ENCODE measurements around the gene SORBS1. TPM values are rescaled to one million over a fixed set of nuclear protein-coding genes. Genes with fewer than 3 reads are reported as not detected.

SORBS1 gene
- total RNA-seq, 4 donors from 2014 or later = 23.3 to 359 (median 72.2) TPM

DNA sequence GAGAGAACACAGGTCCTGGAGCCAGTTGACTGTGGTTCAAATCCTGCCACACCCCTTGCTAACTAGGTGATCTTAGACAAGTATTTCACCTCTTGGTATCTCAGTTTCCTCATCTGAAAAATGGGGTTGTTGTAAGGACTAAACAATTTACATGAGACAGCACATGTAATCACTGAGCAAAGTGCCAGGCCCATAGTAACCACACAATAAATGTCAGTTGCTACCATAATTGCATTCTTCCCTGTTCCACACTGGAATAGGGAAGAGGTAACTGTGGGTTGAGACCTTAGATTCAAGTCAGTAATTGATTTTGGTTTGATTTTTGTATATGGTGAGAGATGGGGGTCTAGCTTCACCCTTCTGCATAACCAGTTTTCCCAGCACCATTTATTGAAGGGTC is 179.0 kb downstream of the SORBS1 start:
- H3K4me1 ChIP-seq = peaks cover 0 to 23% (median 5%) of the 10 kb centered on the region in 3 donors
- intact Hi-C loops (cut with DNase I) = no loop called here
- DNase-seq = no peak

GRCh38 chr10:95377950-95378349 is 183.2 kb downstream of the SORBS1 start:
- H3K27me3 ChIP-seq = no peaks in the 10 kb centered on the region
- intact Hi-C loops (cut with DNase I) = no loop called here
- 48 to 53% methylated on average over 2 of the region's 2 CpGs for WGBS, 2 donors
- peak overlapping the region in 3 of 4 donors; percentile 22 to 65 (median 64) for H3K27ac ChIP-seq
- TF ChIP-seq, protein P1, sequence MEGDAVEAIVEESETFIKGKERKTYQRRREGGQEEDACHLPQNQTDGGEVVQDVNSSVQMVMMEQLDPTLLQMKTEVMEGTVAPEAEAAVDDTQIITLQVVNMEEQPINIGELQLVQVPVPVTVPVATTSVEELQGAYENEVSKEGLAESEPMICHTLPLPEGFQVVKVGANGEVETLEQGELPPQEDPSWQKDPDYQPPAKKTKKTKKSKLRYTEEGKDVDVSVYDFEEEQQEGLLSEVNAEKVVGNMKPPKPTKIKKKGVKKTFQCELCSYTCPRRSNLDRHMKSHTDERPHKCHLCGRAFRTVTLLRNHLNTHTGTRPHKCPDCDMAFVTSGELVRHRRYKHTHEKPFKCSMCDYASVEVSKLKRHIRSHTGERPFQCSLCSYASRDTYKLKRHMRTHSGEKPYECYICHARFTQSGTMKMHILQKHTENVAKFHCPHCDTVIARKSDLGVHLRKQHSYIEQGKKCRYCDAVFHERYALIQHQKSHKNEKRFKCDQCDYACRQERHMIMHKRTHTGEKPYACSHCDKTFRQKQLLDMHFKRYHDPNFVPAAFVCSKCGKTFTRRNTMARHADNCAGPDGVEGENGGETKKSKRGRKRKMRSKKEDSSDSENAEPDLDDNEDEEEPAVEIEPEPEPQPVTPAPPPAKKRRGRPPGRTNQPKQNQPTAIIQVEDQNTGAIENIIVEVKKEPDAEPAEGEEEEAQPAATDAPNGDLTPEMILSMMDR (IDR thresholded peaks at IDR 0.05) = no peak
- TF ChIP-seq POLR2A (IDR thresholded peaks at IDR 0.05) = no peak
- no peak for DNase-seq
- no peaks in the 10 kb centered on the region for H3K9me3 ChIP-seq
- H3K36me3 ChIP-seq = peaks cover 0 to 36% (median 0%) of the 10 kb centered on the region in 3 donors
- peaks cover 0 to 26% (median 9%) of the 10 kb centered on the region in 3 donors for H3K4me1 ChIP-seq
- H3K4me3 ChIP-seq = no peak overlapping the region

More for the DNA sequence above, 179.0 kb downstream of the SORBS1 start:
- no peak overlapping the region for H3K4me3 ChIP-seq
- H3K27me3 ChIP-seq = no peaks in the 10 kb centered on the region
- peaks cover 0 to 47% (median 0%) of the 10 kb centered on the region in 3 donors for H3K36me3 ChIP-seq
- TF ChIP-seq POLR2A (IDR thresholded peaks at IDR 0.05) = no peak
- TF ChIP-seq, protein P1 (IDR thresholded peaks at IDR 0.05) = no peak
- no peaks in the 10 kb centered on the region for H3K9me3 ChIP-seq
- no peak overlapping the region for H3K27ac ChIP-seq

GRCh38 chr10:95375418-95375817 is 185.8 kb downstream of the SORBS1 start:
- Histone ChIP-seq H3K9me3 (no peaks in the 10 kb centered on the region), H3K36me3 (peaks cover 0 to 16% (median 0%) of the 10 kb centered on the region in 3 donors), H3K27ac (peak overlapping the region in 1 of 4 donors; percentile 29), H3K4me3 (no peak overlapping the region), H3K4me1 (peaks cover 0 to 20% (median 9%) of the 10 kb centered on the region in 3 donors), H3K27me3 (no peaks in the 10 kb centered on the region)
- intact Hi-C loops (cut with DNase I) = no loop called here
- no peak for TF ChIP-seq POLR2A (IDR thresholded peaks at IDR 0.05)
- TF ChIP-seq, protein P1 (IDR thresholded peaks at IDR 0.05) = no peak
- no peak for DNase-seq
- 69 to 83% methylated on average over 1 of the region's 1 CpG for WGBS, 2 donors

DNA sequence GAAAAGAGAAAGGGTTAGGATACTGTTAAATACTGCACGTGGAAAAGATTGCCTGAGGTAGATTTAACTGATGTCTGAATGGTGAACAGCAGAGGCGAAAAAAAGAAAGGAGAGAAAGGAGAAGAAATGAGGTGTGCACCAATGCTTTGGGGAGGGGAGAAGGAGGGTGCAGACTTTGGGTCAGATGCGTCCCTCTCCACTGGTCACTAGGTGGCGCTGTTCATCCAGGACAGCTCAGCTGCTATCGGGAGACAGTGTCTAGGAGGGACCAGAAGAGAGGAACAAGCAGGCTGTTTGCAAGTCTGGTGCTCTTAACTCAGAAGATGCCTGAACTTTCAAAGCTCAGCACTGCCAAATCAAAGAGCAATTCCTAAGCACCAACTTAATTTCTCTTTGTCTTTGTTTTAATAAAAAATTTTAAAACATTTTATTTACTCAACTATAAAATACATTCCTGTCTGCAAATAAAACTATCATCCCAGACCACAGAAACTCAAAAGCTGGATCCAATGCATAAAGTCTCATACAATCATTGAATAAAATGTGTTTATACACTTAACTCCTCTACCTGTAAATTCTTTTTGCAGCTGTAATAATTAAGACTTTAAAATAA is 186.5 kb downstream of the SORBS1 start:
- Histone ChIP-seq H3K4me1 (peaks cover 0 to 20% (median 9%) of the 10 kb centered on the region in 3 donors), H3K9me3 (no peaks in the 10 kb centered on the region), H3K27me3 (no peaks in the 10 kb centered on the region), H3K36me3 (peaks cover 0 to 9% (median 0%) of the 10 kb centered on the region in 3 donors), H3K27ac (peak overlapping the region in 1 of 4 donors; percentile 29), H3K4me3 (no peak overlapping the region)
- TF ChIP-seq POLR2A (IDR thresholded peaks at IDR 0.05) = no peak
- TF ChIP-seq, protein P1 (IDR thresholded peaks at IDR 0.05) = peak; percentile 43 to 94 (median 88)
- intact Hi-C loops (cut with DNase I) = loop anchor here (5.0 kb wide), 1 partner anchor 228 kb away; no protein-coding TSS in a partner anchor
- no peak for DNase-seq
- 5 to 8% methylated on average over 5 of the region's 5 CpGs for WGBS, 2 donors

DNA sequence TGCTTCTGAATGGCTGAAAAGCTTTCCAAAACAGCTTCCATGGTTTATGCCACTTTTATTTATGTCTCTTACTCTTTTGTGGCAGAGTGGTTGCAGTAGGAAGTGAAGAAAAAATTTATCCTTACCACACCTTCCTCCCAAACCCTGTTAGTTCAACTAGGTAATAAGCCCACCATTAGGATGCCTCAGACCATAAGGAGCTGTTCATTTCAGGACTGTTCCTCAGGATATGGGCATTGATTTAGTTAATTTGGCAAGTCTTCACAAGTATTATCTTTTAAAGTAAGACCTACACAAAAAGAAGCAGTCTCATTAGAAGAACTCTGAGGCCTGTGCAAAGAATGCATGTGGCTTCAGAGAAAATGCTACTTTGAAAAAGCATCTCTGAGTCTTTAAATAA is 187.5 kb downstream of the SORBS1 start:
- no peaks in the 10 kb centered on the region for H3K9me3 ChIP-seq
- no peak overlapping the region for H3K4me3 ChIP-seq
- peaks cover 0 to 20% (median 9%) of the 10 kb centered on the region in 3 donors for H3K4me1 ChIP-seq
- DNase-seq = no peak
- TF ChIP-seq, protein P1 (IDR thresholded peaks at IDR 0.05) = no peak
- TF ChIP-seq POLR2A (IDR thresholded peaks at IDR 0.05) = no peak
- no peaks in the 10 kb centered on the region for H3K36me3 ChIP-seq
- no peaks in the 10 kb centered on the region for H3K27me3 ChIP-seq
- intact Hi-C loops (cut with DNase I) = loop anchor here (5.0 kb wide), 1 partner anchor 229 kb away; no protein-coding TSS in a partner anchor
- no peak overlapping the region for H3K27ac ChIP-seq
